Fibroblast of lung (primary cell): Measurements from ENCODE around the gene ADGRD1.

ENCODE experiments used
- CTCF ChIP-seq, 2 donors: IDR thresholded peaks in 1 of 2; conservative IDR thresholded peaks in 1 of 2; 1 replicate in 1 of 2; 2 replicates in 1 of 2; pipeline ENCODE4 v1.5.1; 2011 to 2012; ENCODE audit warnings: low read length in 2 of 2, control low read depth in 1 of 2, inconsistent platforms in 1 of 2, low read depth in 1 of 2, mild to moderate bottlenecking in 1 of 2
- EZH2 ChIP-seq: IDR thresholded peaks from 2 replicates; pipeline ENCODE4 v1.5.1; 2012; ENCODE audit warnings: low read length, control low read depth, mild to moderate bottlenecking; ENCODE audit errors: missing control alignments

- TF ChIP-seq CTCF (conservative IDR thresholded peaks at IDR 0.05 in 1 of 2, IDR thresholded peaks at IDR 0.05 in 1 of 2; ENCODE audit: low read depth in 1 of 2, low read length in 2 of 2), result no peak
- TF ChIP-seq EZH2, result no peak
These were observed 112.6 kb downstream of the ADGRD1 start for GRCh38 chr12:131066207-131066885.
